Nephron progenitor cell (in vitro differentiated cells): ENCODE measurements around the gene METTL18.

Experiments
- DNase-seq: peaks from one replicate; pipeline ENCODE4 v3.0.0; 2021
- H3K27ac Mint-ChIP-seq: 2 replicates; pipeline ENCODE4 v1.8.0; 2021; ENCODE audit warnings: mild to moderate bottlenecking, moderate library complexity, mixed read lengths
- H3K27me3 Mint-ChIP-seq: 2 replicates; pipeline ENCODE4 v1.8.0; 2021; ENCODE audit warnings: mild to moderate bottlenecking, low read depth, mixed read lengths; ENCODE audit not compliant: poor library complexity
- H3K36me3 Mint-ChIP-seq: 2 replicates; pipeline ENCODE4 v1.8.0; 2021; ENCODE audit warnings: low read depth, mixed read lengths
- H3K4me1 Mint-ChIP-seq: 2 replicates; pipeline ENCODE4 v1.8.0; 2021; ENCODE audit warnings: mixed read lengths
- H3K4me3 Mint-ChIP-seq: 2 replicates; pipeline ENCODE4 v1.8.0; 2021; ENCODE audit warnings: mild to moderate bottlenecking, moderate library complexity, mixed read lengths
- H3K9me3 Mint-ChIP-seq: 2 replicates; pipeline ENCODE4 v1.8.0; 2021; ENCODE audit warnings: mild to moderate bottlenecking, moderate library complexity, mixed read lengths
- TF ChIP-seq, protein P1 (sequence below): fragments of 200-600 bp; sonication (generic); IDR thresholded peaks from 2 replicates; pipeline ENCODE4 v1.5.0; 2021; ENCODE audit warnings: antibody characterized with exemption

METTL18 gene

DNA sequence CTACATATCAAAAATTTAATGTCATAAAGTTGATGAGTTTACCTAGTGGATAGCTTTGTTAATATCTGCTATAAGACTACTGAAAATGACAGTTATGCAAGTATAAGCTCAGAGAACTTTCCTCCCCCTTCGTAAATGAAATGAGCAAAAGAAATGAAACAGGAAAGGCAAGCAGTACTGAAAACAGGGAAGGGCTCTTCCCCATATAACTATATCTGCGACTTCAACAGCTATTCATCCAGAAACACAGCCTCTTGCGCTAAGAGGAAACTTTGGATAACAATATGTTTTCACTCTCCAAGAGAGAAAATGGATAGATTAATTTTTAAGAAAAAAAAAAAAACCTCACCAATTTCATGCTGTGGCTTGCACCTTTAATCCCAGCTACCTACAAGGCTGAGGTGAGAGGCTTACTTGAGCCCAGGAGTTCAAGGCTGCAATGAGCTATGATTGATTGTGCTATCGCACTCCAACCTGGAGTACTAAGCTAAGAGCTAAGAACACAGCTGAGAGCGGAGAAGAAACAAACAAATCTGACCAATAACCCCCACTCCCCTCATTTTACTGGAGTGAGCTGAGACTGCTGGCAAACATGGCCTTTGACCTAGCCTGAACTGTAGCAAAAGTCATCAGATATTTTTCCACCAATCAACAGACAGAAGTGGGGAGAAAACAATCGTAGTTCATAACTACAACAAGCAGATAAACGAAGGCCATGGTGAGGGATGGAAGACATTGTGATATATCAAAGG lies 29.0 kb downstream of the METTL18 start:
- H3K4me3 Mint-ChIP-seq: no peak overlapping the region
- TF ChIP-seq, protein P1, sequence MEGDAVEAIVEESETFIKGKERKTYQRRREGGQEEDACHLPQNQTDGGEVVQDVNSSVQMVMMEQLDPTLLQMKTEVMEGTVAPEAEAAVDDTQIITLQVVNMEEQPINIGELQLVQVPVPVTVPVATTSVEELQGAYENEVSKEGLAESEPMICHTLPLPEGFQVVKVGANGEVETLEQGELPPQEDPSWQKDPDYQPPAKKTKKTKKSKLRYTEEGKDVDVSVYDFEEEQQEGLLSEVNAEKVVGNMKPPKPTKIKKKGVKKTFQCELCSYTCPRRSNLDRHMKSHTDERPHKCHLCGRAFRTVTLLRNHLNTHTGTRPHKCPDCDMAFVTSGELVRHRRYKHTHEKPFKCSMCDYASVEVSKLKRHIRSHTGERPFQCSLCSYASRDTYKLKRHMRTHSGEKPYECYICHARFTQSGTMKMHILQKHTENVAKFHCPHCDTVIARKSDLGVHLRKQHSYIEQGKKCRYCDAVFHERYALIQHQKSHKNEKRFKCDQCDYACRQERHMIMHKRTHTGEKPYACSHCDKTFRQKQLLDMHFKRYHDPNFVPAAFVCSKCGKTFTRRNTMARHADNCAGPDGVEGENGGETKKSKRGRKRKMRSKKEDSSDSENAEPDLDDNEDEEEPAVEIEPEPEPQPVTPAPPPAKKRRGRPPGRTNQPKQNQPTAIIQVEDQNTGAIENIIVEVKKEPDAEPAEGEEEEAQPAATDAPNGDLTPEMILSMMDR: no peak
- H3K9me3 Mint-ChIP-seq: no peaks in the 10 kb centered on the region
- DNase-seq: no peak
- H3K27ac Mint-ChIP-seq: peak overlapping the region; percentile 53
- peaks cover 6% of the 10 kb centered on the region for H3K4me1 Mint-ChIP-seq
- no peaks in the 10 kb centered on the region for H3K27me3 Mint-ChIP-seq
- no peaks in the 10 kb centered on the region for H3K36me3 Mint-ChIP-seq

DNA sequence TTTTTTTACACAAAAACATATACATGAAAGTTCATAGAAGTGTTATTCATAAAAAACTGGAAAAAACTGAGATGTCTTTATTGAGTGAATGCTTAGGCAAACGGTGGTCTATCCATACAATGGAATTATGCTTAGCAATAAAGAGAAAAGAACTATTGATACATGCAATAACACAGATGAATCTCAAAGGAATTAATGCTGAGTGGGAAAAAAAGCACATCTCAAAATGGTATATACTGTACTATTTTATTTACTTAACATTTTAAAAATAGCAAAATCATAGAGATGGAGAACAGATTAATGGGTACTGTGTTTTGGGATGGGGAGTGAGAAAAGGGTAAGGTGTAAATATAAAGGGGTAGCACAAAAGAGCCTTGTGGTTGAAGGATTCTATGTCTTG lies 29.8 kb downstream of the METTL18 start:
- Mint-ChIP-seq H3K9me3 (peaks cover 5% of the 10 kb centered on the region), H3K27ac (no peak overlapping the region), H3K36me3 (no peaks in the 10 kb centered on the region), H3K4me3 (no peak overlapping the region), H3K27me3 (no peaks in the 10 kb centered on the region), H3K4me1 (peaks cover 6% of the 10 kb centered on the region)
- DNase-seq: no peak
- TF ChIP-seq, protein P1: no peak

DNA sequence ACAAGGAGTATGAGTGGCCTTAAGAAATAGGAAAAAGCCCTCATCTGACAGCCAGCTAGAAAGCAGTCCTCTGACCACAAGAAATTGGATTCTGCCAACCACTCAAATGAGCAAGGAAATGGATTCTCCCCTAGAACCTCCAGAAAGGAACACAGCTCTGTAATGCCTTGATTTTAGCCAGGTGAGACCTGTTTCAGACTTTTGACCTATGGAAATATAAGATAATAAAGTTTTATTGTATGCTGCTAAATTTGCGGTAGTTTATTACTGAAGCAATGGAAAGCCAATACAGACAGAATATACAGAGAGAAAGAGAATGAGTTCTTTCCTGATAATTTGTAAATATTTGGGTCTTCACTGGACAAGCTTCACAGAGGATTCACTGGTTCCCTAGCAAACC lies 32.0 kb downstream of the METTL18 start:
- H3K27me3 Mint-ChIP-seq: peaks cover 2% of the 10 kb centered on the region
- H3K36me3 Mint-ChIP-seq: peaks cover 3% of the 10 kb centered on the region
- H3K9me3 Mint-ChIP-seq: peaks cover 17% of the 10 kb centered on the region

DNA sequence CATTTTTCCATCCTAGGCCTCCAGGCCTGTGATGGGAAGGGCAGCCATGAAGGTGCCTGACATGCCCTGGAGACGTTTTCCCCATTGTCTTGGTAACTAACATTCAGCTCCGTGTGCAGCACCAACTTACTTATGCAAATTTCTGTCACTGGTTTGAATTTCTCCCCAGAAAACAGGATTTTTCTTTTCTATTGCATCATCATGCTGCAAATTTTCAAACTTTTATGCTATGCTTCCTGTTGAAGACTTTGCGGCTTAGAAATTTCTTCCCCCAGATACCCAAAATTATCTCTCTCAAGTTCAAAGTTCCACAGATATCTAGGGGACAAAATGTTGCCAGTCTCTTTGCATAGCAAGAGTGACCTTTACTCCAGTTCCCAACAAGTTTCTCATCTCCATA lies 35.7 kb downstream of the METTL18 start:
- peaks cover 3% of the 10 kb centered on the region for H3K36me3 Mint-ChIP-seq
- no peak overlapping the region for H3K4me3 Mint-ChIP-seq
- TF ChIP-seq, protein P1: no peak
- H3K27ac Mint-ChIP-seq: no peak overlapping the region
- DNase-seq: no peak
- H3K27me3 Mint-ChIP-seq: peaks cover 4% of the 10 kb centered on the region
- H3K9me3 Mint-ChIP-seq: peaks cover 20% of the 10 kb centered on the region
- H3K4me1 Mint-ChIP-seq: no peaks in the 10 kb centered on the region

More for the DNA sequence above, 32.0 kb downstream of the METTL18 start:
- Mint-ChIP-seq H3K4me3 (no peak overlapping the region), H3K27ac (no peak overlapping the region), H3K4me1 (peaks cover 6% of the 10 kb centered on the region)
- DNase-seq: no peak
- TF ChIP-seq, protein P1: no peak

DNA sequence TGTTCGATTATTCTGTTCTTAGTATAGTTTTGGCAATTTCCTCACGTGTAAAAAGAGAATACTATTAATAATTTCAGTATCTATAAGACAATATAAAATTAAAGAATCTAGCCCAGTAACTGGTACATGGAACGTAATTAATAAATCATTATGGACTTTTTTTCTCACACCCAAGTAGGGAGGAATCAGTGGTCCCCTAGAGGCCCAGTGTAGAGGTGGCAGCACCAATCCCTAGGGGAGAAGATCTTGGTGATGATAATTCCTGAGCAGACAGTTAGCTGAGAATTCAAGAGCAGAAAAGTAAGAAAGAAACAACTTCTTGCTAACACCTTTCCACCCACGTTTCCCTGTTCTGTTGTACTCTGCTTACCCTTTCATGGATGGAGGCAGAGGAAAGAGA lies 41.2 kb downstream of the METTL18 start:
- Mint-ChIP-seq H3K27me3 (peaks cover 4% of the 10 kb centered on the region), H3K9me3 (peaks cover 8% of the 10 kb centered on the region), H3K4me1 (no peaks in the 10 kb centered on the region), H3K4me3 (no peak overlapping the region), H3K27ac (no peak overlapping the region), H3K36me3 (no peaks in the 10 kb centered on the region)
- TF ChIP-seq, protein P1: no peak
- DNase-seq: no peak

DNA sequence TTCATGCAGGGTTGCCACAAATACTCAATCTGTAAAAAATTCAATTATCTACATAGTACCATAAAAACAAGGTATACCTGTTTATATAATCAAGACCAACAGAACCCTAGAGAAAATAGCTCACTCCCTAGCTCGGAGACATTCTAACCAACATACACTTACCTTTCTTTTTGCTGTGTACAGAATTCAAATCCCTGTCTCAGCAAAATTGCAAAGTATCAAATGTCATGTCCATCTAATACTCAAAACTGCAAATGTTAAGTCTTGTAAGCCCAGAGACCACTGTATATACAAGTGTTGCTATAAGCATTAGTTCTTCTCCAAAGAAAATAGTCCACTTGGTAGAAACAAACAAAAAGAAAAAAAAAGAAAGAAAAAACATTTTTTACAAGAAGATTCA lies 44.7 kb downstream of the METTL18 start:
- TF ChIP-seq, protein P1: no peak
- H3K27me3 Mint-ChIP-seq: no peaks in the 10 kb centered on the region

More for the DNA sequence above, 44.7 kb downstream of the METTL18 start:
- H3K36me3 Mint-ChIP-seq: no peaks in the 10 kb centered on the region
- H3K4me3 Mint-ChIP-seq: no peak overlapping the region
- H3K9me3 Mint-ChIP-seq: no peaks in the 10 kb centered on the region
- H3K4me1 Mint-ChIP-seq: peaks cover 5% of the 10 kb centered on the region
- H3K27ac Mint-ChIP-seq: no peak overlapping the region
- DNase-seq: no peak
